ENCODE data around the gene CCDC177. TPM values are rescaled to one million over a fixed set of nuclear protein-coding genes. Genes with fewer than 3 reads are reported as not detected.

The CCDC177 gene
- total and polyA plus RNA-seq, 12 donors: 0.03 TPM; not detected in 11

- Histone ChIP-seq H3K36me3 (no peaks in the 10 kb centered on the region), H3K9me3 (no peaks in the 10 kb centered on the region), H3K27ac (no peak overlapping the region), H3K27me3 (peaks cover 0 to 13% (median 3%) of the 10 kb centered on the region in 7 donors), H3K4me1 (peaks cover 0 to 35% (median 14%) of the 10 kb centered on the region in 9 donors), H3K4me3 (no peak overlapping the region)
- no peak for TF ChIP-seq CTCF (IDR thresholded peaks at IDR 0.05)
- intact Hi-C loops (cut with DNase I): loop anchor here in 2 of 10 donors (10.0 kb wide), 1 partner anchor 442 kb away; no protein-coding TSS in a partner anchor
- WGBS, 2 donors: 90 to 93% methylated on average over 4 of the region's 4 CpGs
- DNase-seq (no peak), ATAC-seq (no peak)
These were observed 8.2 kb upstream of the CCDC177 start for GRCh38 chr14:69582829-69583228.

GRCh38 chr14:69582212-69582611, 7.5 kb upstream of the CCDC177 start:
- Histone ChIP-seq H3K36me3 (no peaks in the 10 kb centered on the region), H3K27me3 (peaks cover 0 to 19% (median 8%) of the 10 kb centered on the region in 7 donors), H3K4me3 (no peak overlapping the region), H3K27ac (no peak overlapping the region), H3K9me3 (no peaks in the 10 kb centered on the region), H3K4me1 (peaks cover 0 to 29% (median 12%) of the 10 kb centered on the region in 9 donors)
- WGBS, 2 donors: 96 to 100% methylated on average over 1 of the region's 1 CpG
- intact Hi-C loops (cut with DNase I): loop anchor here in 2 of 10 donors (10.0 kb wide), 1 partner anchor 443 kb away; no protein-coding TSS in a partner anchor
- DNase-seq (no peak), ATAC-seq (peak in 3 of 8 donors; percentile 20 to 58 (median 31))
- no peak for TF ChIP-seq CTCF (IDR thresholded peaks at IDR 0.05)

DNA sequence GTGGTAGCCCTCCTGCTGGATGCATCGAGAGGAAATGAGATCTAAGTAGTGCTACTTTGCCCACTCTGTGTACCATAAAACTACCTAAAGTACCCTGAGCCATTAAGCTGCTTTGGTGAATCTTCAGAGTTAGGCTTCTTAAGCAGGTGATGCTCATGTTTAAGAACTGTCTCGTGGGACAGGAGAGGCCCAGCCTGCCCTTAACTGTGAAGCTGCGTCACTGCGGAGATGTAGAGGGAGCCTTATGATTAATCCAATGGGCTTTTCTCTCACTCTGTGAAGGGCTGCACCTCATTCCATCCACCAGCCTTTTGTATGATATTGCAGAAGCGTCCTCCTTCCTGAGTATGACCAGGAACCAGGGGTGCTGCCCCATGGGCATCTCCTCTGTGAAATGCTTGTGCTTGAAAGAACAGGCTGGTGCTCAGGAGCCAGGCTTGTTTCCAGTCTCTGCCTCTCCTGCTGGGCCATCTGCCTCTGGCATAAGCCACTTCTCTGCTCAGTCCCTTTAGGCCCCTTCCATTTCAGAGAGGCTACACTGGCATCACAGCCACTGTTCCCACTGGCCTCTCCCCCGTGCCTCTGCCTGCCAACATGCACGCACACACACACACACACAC, 6.8 kb upstream of the CCDC177 start:
- Histone ChIP-seq H3K27ac (no peak overlapping the region), H3K36me3 (no peaks in the 10 kb centered on the region), H3K4me3 (no peak overlapping the region), H3K9me3 (peaks cover 0 to 2% (median 0%) of the 10 kb centered on the region in 11 donors), H3K4me1 (peaks cover 0 to 21% (median 4%) of the 10 kb centered on the region in 9 donors), H3K27me3 (peaks cover 0 to 27% (median 16%) of the 10 kb centered on the region in 7 donors)
- no peak for TF ChIP-seq CTCF (IDR thresholded peaks at IDR 0.05)
- intact Hi-C loops (cut with DNase I): loop anchor here in 2 of 10 donors (10.0 kb wide), 1 partner anchor 443 kb away; no protein-coding TSS in a partner anchor
- WGBS, 2 donors: 86 to 89% methylated on average over 7 of the region's 7 CpGs
- ATAC-seq (no peak), DNase-seq (no peak)

GRCh38 chr14:69580009-69580577, 5.4 kb upstream of the CCDC177 start:
- peak in 7 of 9 donors; percentile 27 to 51 (median 41) for TF ChIP-seq CTCF (IDR thresholded peaks at IDR 0.05)
- Histone ChIP-seq H3K9me3 (peaks cover 0 to 2% (median 0%) of the 10 kb centered on the region in 11 donors), H3K4me3 (no peak overlapping the region), H3K27me3 (peaks cover 3 to 40% (median 29%) of the 10 kb centered on the region in 7 donors), H3K36me3 (no peaks in the 10 kb centered on the region), H3K4me1 (peaks cover 0 to 8% (median 0%) of the 10 kb centered on the region in 9 donors), H3K27ac (no peak overlapping the region)
- no peak for DNase-seq
- WGBS, 2 donors: 40 to 51% methylated on average over 7 of the region's 7 CpGs
- peak in 6 of 8 donors; percentile 21 to 87 (median 40) for ATAC-seq
- intact Hi-C loops (cut with DNase I): loop anchor here in 2 of 10 donors (10.0 kb wide), 1 partner anchor 445 kb away; no protein-coding TSS in a partner anchor
